DOHH2 (cell line): ENCODE measurements around the gene PLEKHM3.

Experiments
- CTCF ChIP-seq: fragments of 200-600 bp; sonication (generic); IDR thresholded peaks from one replicate; pipeline ENCODE4 v1.5.1; 2014; ENCODE audit warnings: antibody characterized with exemption, mild to moderate bottlenecking, low read depth, low read length; ENCODE audit not compliant: poor library complexity, severe bottlenecking
- EZH2phosphoT487 ChIP-seq: fragments of 200-600 bp; sonication (generic); IDR thresholded peaks from 2 replicates; pipeline ENCODE4 v1.6.1; 2017; ENCODE audit warnings: borderline replicate concordance, mild to moderate bottlenecking, antibody characterized with exemption, low read length, moderate library complexity, mixed read lengths

- TF ChIP-seq CTCF (no peak), EZH2phosphoT487 (no peak)
Observed at GRCh38 chr2:207848545-207848928, 176.8 kb downstream of the PLEKHM3 start.
